GM23248 (cell line): ENCODE results near the gene MRNIP. TPM values are rescaled to one million over a fixed set of nuclear protein-coding genes. Genes with fewer than 3 reads are reported as not detected.

Source experiments
- DNase-seq: peaks from one replicate; pipeline ENCODE4 v3.0.0-alpha.2; 2015
- H2AFZ ChIP-seq: fragments of 200-600 bp; sonication (generic); 2 replicates; pipeline ENCODE4 v1.6.1; 2016; ENCODE audit warnings: antibody characterized with exemption
- H3F3A ChIP-seq: fragments of 200-600 bp; sonication (generic); 2 replicates; pipeline ENCODE4 v1.6.1; 2016; ENCODE audit warnings: mild to moderate bottlenecking, antibody characterized with exemption, mixed run types; ENCODE audit not compliant: insufficient read depth
- H3K27ac ChIP-seq: fragments of 200-600 bp; sonication (generic); 2 replicates; pipeline ENCODE4 v1.5.1; 2016; ENCODE audit warnings: mild to moderate bottlenecking
- H3K27me3 ChIP-seq: fragments of 200-600 bp; sonication (generic); replicated peaks from 2 replicates; pipeline ENCODE4 v1.6.1; 2016; ENCODE audit warnings: mild to moderate bottlenecking; ENCODE audit not compliant: insufficient read depth
- H3K36me3 ChIP-seq: fragments of 200-600 bp; sonication (generic); 2 replicates; pipeline ENCODE4 v1.6.1; 2016; ENCODE audit warnings: low read depth, mild to moderate bottlenecking
- H3K4me1 ChIP-seq: fragments of 200-600 bp; sonication (generic); 2 replicates; pipeline ENCODE4 v1.6.1; 2016; ENCODE audit warnings: mild to moderate bottlenecking; ENCODE audit not compliant: insufficient read depth
- H3K4me2 ChIP-seq: fragments of 200-600 bp; sonication (generic); one replicate; pipeline ENCODE4 v1.6.1; 2016; ENCODE audit warnings: mild to moderate bottlenecking; ENCODE audit not compliant: unreplicated experiment
- H3K4me3 ChIP-seq: fragments of 200-600 bp; sonication (generic); 2 replicates; pipeline ENCODE4 v1.5.1; 2016; ENCODE audit warnings: mild to moderate bottlenecking
- H3K79me2 ChIP-seq: fragments of 200-600 bp; sonication (generic); 2 replicates; pipeline ENCODE4 v1.6.1; 2016; ENCODE audit warnings: mild to moderate bottlenecking; ENCODE audit not compliant: insufficient read depth
- H3K9ac ChIP-seq: fragments of 200-600 bp; sonication (generic); 2 replicates; pipeline ENCODE4 v1.6.1; 2016; ENCODE audit warnings: mild to moderate bottlenecking
- H3K9me2 ChIP-seq: fragments of 200-600 bp; sonication (generic); 2 replicates; pipeline ENCODE4 v1.6.1; 2016; ENCODE audit warnings: mixed run types, mild to moderate bottlenecking, moderate library complexity; ENCODE audit not compliant: insufficient read depth
- H3K9me3 ChIP-seq: fragments of 200-600 bp; sonication (generic); one replicate; pipeline ENCODE4 v1.6.1; 2017; ENCODE audit warnings: low read depth
- H4K20me1 ChIP-seq: fragments of 200-600 bp; sonication (generic); 2 replicates; pipeline ENCODE4 v1.6.0; 2016; ENCODE audit not compliant: insufficient read depth
- EZH2 ChIP-seq: fragments of 200-600 bp; sonication (generic); IDR thresholded peaks from 2 replicates; pipeline ENCODE4 v1.6.1; 2018; ENCODE audit warnings: antibody characterized with exemption, mild to moderate bottlenecking; ENCODE audit not compliant: insufficient read depth, poor library complexity, severe bottlenecking
- EZH2phosphoT487 ChIP-seq: fragments of 200-600 bp; sonication (generic); IDR thresholded peaks from 2 replicates; pipeline ENCODE4 v1.6.1; 2018; ENCODE audit warnings: antibody characterized with exemption, moderate library complexity, mild to moderate bottlenecking, low read depth; ENCODE audit not compliant: insufficient read depth
- WGBS, 2 experiments: methylation state at CpG; one replicate each; pipeline ENCODE4 v1.1.6; 2015 to 2017; ENCODE audit warnings: low lambda C conversion rate in 2 of 2, low coverage in 1 of 2; ENCODE audit errors: missing lambda C conversion rate in 2 of 2; 5-methylcytosine and 5-hydroxymethylcytosine counted together
- in situ Hi-C: fragments of 300-500 bp; cut with MboI; formaldehyde crosslinking; loops from 2 replicates; pipeline ENCODE4 v1.15.0; 2020
- polyA plus RNA-seq: library from polyadenylated mRNA; unstranded; fragments of >200 nt; fragmentation: Nextera tagmentation; extraction: Ambion mirVana; gene quantifications from 2 replicates; pipeline ENCODE4 v1.2.1, GENCODE V29; 2016
- total RNA-seq: library from RNA; depleted of rRNA; stranded (reverse); fragments of >200 nt; shearing (Covaris generic); gene quantifications from 2 replicates; pipeline ENCODE4 v1.2.3, GENCODE V29; 2014

MRNIP gene
- total and polyA plus RNA-seq, 2 experiments from 2014 or later = 14.1 to 17.3 TPM

- Histone ChIP-seq H3K9me2 (no peaks in the 10 kb centered on the region), H3K27me3 (no peaks in the 10 kb centered on the region), H3K4me1 (no peaks in the 10 kb centered on the region), H4K20me1 (no peaks in the 10 kb centered on the region), H3K4me2 (no peak overlapping the region), H3K9ac (no peak overlapping the region), H3K9me3 (no peaks in the 10 kb centered on the region), H3K79me2 (peaks cover 27% of the 10 kb centered on the region), H3K27ac (no peak overlapping the region), H2AFZ (no peak overlapping the region), H3F3A (peaks cover 47% of the 10 kb centered on the region), H3K4me3 (no peak overlapping the region), H3K36me3 (peaks cover 62% of the 10 kb centered on the region)
- DNase-seq = no peak
- WGBS, 2 experiments = 77 to 80% methylated on average over 8 of the region's 8 CpGs
- no peak for TF ChIP-seq EZH2phosphoT487
- no peak for TF ChIP-seq EZH2
- in situ Hi-C loops = no loop called here
Observed at GRCh38 chr5:179834120-179834519, 24.5 kb downstream of the MRNIP start.

GRCh38 chr5:179833709-179834070 is 24.9 kb downstream of the MRNIP start:
- H3K79me2 ChIP-seq = peaks cover 29% of the 10 kb centered on the region
- no peaks in the 10 kb centered on the region for H3K27me3 ChIP-seq
- H3K4me2 ChIP-seq = no peak overlapping the region
- H3K27ac ChIP-seq = no peak overlapping the region
- H3K4me1 ChIP-seq = no peaks in the 10 kb centered on the region
- no peak for DNase-seq
- no peak overlapping the region for H3K9ac ChIP-seq
- peaks cover 64% of the 10 kb centered on the region for H3K36me3 ChIP-seq
- no peak overlapping the region for H3K4me3 ChIP-seq
- in situ Hi-C loops = no loop called here
- TF ChIP-seq EZH2phosphoT487 (no peak), EZH2 (no peak)
- no peaks in the 10 kb centered on the region for H3K9me2 ChIP-seq
- peaks cover 49% of the 10 kb centered on the region for H3F3A ChIP-seq
- WGBS, 2 experiments = 96 to 100% methylated on average over 3 of the region's 3 CpGs
- H2AFZ ChIP-seq = no peak overlapping the region
- no peaks in the 10 kb centered on the region for H4K20me1 ChIP-seq
- H3K9me3 ChIP-seq = no peaks in the 10 kb centered on the region

DNA sequence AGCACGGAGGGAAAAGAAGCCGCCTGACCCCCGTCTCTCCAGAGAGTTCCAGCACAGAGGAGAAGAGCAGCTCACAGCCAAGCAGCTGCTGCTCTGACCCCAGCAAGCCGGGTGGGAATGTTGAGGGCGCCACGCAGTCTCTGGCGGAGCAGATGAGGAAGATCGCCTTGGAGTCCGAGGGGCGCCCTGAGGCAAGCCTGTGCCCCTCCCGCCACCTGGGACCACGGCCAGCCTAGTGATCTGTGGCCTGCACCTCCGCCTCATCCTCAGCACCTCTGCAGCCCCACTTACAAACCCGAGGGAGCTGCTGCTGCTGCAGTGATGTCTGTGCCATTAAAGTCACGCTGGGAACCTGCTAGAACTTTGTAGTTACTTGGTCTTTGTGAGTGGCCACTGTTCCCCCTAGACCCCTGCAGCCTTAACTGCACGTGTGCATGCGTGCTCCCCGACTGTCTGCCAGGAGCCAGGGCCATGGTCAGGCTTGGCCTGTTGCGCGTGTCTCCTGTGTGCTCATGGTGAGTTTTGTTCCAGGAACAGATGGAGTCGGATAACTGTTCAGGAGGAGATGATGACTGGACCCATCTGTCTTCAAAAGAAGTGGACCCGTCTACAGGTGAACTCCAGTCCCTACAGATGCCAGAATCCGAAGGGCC is 25.4 kb downstream of the MRNIP start:
- no peak overlapping the region for H2AFZ ChIP-seq
- no peak for TF ChIP-seq EZH2
- no peak for TF ChIP-seq EZH2phosphoT487

DNA sequence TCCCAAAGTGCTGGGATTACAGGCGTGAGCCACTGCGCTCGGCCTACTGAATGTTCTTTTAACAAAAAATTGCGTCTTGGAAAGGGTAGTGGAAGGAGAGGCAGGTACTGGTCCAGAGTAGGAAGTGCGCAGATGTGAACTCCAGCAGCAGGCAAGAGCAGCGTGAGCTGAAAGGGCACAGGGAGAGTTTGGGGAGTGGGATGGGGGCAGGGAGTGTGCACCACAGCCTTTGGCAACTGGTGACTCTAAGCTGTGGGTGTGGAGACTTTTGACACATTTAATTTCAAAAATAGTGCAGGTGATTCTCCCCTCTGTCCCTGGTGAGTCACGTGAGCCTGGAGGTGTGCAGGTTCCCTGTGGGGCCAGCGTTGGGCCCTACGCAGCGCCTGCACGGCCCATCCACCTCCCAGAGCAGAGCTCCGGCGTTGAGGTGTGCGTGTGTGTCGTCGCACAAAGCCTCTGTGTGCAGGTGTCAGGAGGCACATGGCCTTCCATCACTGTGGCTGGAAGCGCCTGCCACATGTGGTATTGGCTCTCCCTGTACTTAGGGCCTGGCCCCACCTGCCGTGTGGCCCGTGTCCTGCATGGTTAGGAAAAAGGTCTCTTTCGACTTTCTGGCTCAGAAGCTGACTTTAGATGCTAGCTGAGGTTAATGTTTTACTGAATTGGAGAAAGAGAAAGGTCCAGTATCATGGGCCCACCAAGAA is 26.4 kb downstream of the MRNIP start:
- DNase-seq = no peak
- H3K36me3 ChIP-seq = peaks cover 69% of the 10 kb centered on the region
- no peak overlapping the region for H2AFZ ChIP-seq
- H3F3A ChIP-seq = peaks cover 50% of the 10 kb centered on the region
- H3K4me1 ChIP-seq = no peaks in the 10 kb centered on the region
- no peaks in the 10 kb centered on the region for H3K27me3 ChIP-seq
- no peaks in the 10 kb centered on the region for H3K9me2 ChIP-seq
- H3K27ac ChIP-seq = no peak overlapping the region
- WGBS, 2 experiments = 94 to 96% methylated on average over 19 of the region's 20 CpGs
- H3K4me2 ChIP-seq = no peak overlapping the region
- H3K9ac ChIP-seq = no peak overlapping the region
- TF ChIP-seq EZH2phosphoT487 = no peak
- TF ChIP-seq EZH2 = no peak
- H4K20me1 ChIP-seq = no peaks in the 10 kb centered on the region
- no peaks in the 10 kb centered on the region for H3K9me3 ChIP-seq
- H3K4me3 ChIP-seq = no peak overlapping the region
- in situ Hi-C loops = no loop called here
- peaks cover 44% of the 10 kb centered on the region for H3K79me2 ChIP-seq

More for the DNA sequence above, 25.4 kb downstream of the MRNIP start:
- peaks cover 69% of the 10 kb centered on the region for H3K36me3 ChIP-seq
- no peak overlapping the region for H3K4me2 ChIP-seq
- H4K20me1 ChIP-seq = no peaks in the 10 kb centered on the region
- no peak for DNase-seq
- no peak overlapping the region for H3K27ac ChIP-seq
- no peaks in the 10 kb centered on the region for H3K27me3 ChIP-seq
- peaks cover 54% of the 10 kb centered on the region for H3F3A ChIP-seq
- peaks cover 34% of the 10 kb centered on the region for H3K79me2 ChIP-seq
- H3K9me3 ChIP-seq = no peaks in the 10 kb centered on the region
- no peaks in the 10 kb centered on the region for H3K9me2 ChIP-seq
- 86 to 87% methylated on average over 23 of the region's 23 CpGs for WGBS, 2 experiments
- no peak overlapping the region for H3K4me3 ChIP-seq
- H3K4me1 ChIP-seq = no peaks in the 10 kb centered on the region
- H3K9ac ChIP-seq = no peak overlapping the region
- in situ Hi-C loops = no loop called here
